NCI-H524 treated with DMSO at 0.1 percent for 48 hours (cell line): ENCODE measurements around the gene COPB1.
"Not testable (repeated sequence)": the region's sequence is repeated elsewhere in the genome, so short reads cannot be mapped to it uniquely, and the experiment has no call there.

Experiments used
- DNase-seq: peaks from one replicate; lab custom pipeline; 2025; lab: John Stamatoyannopoulos, UW

COPB1 gene, protein sequence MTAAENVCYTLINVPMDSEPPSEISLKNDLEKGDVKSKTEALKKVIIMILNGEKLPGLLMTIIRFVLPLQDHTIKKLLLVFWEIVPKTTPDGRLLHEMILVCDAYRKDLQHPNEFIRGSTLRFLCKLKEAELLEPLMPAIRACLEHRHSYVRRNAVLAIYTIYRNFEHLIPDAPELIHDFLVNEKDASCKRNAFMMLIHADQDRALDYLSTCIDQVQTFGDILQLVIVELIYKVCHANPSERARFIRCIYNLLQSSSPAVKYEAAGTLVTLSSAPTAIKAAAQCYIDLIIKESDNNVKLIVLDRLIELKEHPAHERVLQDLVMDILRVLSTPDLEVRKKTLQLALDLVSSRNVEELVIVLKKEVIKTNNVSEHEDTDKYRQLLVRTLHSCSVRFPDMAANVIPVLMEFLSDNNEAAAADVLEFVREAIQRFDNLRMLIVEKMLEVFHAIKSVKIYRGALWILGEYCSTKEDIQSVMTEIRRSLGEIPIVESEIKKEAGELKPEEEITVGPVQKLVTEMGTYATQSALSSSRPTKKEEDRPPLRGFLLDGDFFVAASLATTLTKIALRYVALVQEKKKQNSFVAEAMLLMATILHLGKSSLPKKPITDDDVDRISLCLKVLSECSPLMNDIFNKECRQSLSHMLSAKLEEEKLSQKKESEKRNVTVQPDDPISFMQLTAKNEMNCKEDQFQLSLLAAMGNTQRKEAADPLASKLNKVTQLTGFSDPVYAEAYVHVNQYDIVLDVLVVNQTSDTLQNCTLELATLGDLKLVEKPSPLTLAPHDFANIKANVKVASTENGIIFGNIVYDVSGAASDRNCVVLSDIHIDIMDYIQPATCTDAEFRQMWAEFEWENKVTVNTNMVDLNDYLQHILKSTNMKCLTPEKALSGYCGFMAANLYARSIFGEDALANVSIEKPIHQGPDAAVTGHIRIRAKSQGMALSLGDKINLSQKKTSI

DNA sequence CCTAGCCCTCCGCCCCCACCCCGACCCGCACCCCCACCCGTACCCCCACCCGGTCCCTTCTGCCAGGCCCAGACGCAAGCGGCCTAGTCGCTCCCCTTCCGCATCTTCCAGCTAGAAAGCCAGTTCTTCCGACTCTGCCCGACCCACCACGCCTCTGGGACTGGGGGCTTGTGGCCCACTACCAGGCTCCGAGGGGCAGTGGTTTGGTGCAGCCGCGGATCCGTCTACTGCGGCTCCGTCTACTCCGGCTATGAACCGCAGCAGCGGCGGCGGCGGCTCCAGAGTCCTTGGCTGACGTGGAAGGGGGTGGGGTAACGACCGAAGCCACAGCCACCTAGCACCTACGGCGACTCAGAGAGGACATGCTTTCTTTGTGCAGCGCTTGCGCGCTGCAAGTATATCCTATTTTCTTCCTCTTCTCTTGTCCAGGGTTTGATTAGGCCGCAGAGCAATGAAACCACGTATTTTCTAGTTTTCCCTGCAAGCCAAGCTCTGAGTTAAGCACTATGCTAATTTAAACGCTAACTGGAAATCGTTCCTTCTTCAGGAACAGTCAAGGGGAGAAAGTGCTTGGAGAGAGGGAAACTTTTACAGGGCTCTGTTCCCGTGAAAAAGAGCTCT lies at the start of gene COPB1:
TSS of gene COPB1 (minus strand) at position 252 of the 621 bp plus-strand sequence. CDS start 883 bp downstream, outside the sequence.
- peak; percentile 40 for DNase-seq

DNA sequence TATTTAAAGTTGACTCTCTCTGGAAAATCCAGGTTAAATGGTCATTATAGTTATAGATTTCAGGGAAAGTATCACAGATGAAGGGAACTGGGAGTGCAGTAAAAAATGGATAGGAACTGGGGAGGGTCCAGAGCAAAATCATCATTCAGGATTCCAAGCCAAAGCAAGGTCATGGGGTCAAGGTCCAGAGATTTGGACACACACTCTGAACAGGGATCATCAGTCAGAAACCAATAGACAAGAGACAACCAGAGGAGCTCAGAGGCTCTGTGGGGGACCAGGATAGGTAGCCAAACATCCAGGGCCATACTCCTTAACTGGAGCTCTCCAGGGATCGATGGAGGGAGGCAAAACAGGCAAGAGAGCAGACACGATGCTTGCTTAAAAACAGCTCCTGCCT lies 47.8 kb upstream of the COPB1 start:
- no peak for DNase-seq

DNA sequence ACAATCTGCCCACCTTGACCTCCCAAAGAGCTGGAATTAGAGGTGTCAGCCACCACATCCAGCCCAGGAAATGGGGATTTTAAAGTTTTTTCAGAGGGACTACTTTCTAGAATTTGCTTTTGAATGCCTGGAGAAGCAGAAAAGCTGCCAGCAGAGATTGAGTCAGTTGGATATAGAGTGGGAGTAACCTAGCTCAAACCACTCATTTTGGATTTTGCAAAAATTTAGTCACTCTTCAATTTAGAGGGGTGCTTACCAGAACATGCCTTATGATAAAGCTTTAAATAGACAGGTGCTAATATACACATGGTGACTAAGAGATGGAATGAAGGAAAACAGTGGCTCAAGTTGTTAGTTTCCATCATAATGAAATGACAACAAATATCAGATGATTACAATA lies 47.1 kb upstream of the COPB1 start:
- no peak for DNase-seq

DNA sequence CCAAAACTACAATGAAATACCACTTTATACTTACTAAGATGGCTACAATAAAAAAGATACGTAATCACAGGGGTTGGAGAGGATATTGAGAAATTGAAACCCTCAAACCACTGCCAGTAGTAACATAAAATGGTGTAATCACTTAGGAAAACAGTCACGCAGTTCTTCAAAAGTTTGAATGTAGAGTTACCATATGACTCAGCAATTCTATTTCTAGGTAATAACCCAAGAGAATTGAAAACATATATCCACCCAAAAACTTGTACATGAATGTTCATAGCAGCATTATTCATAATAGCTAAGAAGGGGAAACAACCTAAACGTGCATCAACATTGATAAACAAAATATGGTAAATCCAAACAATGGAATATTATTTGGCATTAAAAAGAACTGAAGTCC lies 45.0 kb upstream of the COPB1 start:
- DNase-seq = no peak

DNA sequence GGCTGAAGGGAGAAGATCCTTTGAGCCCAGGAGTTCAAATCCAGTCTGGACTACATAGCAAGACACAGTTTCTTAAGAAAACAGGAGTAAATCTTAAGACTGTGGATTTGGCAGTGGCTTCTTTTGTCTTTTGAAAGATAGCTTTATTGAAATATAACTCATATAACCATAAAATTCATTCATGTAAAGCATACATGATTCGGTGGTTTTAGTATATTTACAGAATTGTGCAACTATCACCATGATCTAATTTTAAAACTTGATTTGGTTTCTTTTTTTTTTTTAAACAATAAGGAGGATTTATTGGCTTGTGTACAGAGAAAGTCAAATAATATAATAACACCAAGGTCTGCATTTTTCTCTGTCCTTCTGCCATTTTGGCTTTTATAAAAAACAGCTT lies 43.6 kb upstream of the COPB1 start:
- DNase-seq = no peak

DNA sequence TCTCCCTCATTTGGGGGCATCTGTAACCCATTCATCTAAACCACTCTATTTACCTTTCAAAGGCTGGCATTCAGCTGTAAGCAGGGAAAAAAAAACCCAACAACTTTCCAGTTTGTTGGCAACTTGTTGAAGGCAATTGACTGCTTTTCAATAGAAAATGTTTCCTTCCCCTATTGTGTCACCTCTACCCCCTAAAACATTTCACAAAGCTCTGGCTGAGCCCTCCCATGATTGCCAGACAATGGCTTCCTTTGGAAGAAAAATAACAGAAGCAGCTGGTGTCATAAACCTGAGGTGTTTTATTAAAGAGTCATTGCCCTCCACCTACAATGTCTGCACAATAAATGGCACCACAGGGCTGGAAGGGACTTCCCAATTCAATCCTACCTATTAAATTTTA lies 42.7 kb upstream of the COPB1 start:
- no peak for DNase-seq

DNA sequence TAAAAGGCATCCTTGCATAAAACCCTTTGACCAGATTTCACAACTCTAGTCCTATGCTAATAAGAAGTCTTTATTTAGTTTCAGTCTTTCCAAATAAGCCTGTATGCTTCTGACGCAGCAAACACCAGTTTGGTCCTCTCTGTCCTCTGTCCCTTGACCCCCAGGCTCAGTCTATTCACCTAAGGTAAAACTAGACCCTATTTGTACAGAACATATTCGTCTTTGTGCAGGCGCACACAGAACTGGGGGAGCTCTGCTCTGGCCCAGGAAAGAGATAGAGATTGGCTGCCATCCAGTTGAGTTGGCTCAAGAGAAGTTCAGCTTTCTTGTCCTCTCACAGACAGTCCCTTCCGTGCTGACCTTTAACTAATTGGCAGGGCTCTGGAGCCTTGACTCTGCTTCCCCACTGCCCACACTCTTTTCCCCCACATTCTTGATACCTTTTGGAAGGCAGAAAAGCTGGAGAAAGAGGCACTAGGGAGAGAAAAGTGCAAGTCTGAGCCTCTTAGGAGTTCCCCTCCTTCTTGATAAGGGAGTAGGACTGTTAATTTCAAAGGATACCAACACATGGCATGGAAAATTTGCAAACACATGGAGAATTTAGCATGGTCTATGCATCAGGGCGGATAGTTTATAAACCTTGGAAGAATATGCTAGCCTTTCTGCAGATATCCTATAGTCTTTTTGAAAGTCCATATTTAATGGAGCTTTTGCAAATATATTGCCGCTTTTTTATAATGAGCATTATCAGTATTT lies 41.8 kb upstream of the COPB1 start:
- DNase-seq = no peak

DNA sequence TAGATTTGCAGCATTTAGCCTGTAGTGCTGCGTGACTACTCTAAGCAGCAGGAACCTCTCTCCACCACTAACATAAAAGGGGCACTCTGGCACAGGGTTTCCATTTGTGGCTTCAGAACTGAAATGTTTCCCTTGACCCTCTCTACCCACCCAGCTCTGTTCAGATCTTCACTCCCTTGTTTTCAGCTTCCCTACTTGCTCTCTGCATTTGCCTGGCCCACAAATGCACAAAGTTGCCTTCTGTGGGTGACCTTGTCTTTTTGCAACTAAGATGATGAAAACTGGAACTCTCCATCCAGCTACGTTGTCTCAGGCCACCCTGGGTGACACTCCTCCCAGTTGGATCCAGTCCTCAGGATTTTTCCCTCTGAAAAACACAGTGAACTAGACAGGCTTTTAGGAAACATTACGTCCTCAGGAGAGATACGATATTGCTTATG lies 40.4 kb upstream of the COPB1 start:
- no peak for DNase-seq

DNA sequence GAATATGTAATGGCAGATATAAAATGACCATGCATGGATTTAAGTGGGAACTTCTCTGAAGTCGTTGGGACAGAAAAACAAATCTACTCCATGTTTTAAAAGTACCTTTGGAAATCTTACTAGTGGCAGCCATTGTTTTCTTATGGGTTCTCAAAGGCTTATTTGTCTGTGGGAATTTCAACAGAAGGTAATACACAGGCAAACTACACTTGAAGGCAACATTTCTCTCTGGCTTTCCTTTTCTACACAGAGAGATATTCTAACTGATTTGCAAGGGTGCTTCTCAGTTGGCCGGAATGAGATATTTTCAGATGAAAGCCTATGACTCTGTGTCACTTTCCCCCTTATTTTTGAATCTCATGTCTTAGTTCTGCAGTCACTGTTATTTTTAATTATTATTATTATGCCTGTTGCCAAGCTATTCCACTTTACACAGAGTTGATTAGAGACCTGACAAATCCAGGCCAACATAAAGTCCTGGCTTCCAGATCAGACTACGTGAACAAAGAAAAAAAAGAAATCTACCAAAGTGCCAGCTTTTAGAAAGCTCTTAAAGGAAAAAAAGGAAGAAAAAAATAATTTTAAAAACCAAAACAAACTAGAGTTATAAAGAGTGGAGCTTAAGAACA lies 39.4 kb upstream of the COPB1 start:
- DNase-seq = no peak

DNA sequence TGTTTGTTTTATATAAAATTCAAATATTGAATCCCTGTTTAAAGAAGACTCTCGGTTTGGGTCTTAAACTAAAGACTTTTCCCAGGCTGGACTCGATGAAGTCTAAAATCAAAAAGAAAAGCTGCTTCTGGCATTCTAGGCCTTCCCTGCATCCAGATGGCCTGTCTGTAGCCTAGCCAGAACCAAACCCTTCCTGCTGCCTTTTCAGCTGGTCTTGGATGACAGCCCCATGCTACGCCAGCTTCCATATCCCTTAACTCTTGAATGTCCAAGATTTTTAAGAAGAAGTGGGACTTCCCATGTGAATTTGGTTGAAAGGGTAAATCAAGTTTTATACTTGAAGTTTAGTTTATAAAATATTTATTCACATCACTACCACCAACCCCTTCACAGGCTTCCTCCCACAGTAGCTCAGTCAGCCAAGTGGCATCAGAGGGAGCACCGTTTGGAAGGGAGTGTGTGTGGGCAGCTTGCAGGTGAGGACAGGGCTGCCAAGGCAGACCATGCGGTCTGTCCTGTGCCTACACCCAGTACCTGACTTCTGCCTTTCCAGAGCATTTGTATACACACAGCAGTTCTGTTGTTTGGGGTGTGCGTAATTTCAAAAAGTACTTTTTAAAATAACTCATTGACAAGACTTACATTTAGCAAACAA lies 38.8 kb upstream of the COPB1 start:
- no peak for DNase-seq

DNA sequence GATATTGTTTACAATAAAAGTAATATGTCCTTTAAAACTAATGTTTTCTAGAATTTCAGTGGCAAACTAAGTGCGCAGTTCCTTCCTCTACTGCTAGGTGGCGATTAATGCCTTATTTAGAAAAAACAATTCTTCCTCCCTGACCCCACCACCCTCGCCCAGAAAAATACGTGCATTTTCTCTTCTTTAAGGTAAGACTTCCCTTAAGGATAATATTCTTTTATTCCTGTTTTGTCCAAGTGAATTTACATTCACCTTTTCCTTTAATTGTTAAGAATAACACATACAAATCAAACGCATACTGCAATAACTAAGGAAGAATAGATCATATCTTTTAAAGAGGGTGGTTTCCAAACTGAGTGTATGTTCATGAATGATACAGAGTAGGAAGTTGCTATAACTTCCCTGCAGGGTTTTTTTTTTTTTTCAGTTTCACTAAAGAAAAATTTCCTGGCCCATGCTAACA lies 37.6 kb upstream of the COPB1 start:
- DNase-seq = no peak

DNA sequence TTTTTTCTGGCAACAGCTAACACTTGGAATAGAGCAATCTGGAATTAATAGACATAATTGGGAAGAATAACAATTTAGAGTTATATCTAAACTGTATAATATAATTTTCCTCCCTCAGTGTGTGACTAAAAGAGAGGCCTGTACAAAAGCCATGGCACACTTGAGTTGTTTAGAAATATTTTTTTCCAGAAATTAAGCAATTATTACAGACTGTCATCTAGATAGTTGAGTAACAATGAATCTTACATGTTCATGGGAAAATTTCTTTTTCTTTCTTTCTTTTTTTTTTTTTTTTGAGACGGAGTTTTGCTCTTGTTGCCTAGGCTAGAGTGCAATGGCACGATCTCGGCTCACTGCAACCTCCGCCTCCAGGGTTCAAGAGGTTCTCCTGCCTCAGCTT lies 35.6 kb upstream of the COPB1 start:
- not testable (repeated sequence) for DNase-seq

DNA sequence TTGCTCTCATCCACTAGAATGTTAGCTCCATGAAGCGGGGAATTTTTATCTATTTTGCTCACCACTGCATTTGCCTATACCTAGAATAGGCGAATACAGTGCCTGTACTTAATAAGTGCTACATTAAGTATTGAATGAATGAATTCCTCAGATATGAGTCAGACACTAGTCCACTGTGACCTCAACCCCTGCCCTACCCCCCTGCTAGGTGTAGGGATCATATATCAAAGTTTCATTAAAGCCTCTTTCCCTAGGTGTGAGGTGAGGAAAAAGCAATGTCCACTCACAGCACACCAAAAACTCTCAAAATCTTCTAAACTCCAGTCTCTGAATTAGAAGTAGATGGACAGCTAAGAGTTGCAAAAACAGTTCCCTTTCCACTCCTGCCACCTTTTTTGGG lies 30.3 kb upstream of the COPB1 start:
- no peak for DNase-seq

DNA sequence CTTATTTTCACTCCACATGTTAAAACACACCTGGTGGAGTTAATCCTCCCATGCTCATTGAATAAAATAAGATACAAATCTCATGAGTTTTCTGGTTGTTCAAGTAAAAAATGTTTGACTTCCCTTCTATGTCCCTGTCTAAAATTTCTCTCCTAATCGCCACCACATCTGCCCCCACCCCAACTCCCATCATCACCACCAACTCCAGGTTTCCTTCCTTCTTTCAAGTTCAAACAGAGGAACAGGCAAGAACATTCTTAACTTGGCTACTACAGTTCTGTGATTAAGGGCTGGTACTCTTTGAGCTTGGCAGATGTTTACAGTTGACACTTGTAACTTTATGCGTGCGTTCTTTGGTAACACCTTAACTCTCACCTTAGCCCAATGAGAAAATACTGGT lies 29.7 kb upstream of the COPB1 start:
- DNase-seq = no peak

DNA sequence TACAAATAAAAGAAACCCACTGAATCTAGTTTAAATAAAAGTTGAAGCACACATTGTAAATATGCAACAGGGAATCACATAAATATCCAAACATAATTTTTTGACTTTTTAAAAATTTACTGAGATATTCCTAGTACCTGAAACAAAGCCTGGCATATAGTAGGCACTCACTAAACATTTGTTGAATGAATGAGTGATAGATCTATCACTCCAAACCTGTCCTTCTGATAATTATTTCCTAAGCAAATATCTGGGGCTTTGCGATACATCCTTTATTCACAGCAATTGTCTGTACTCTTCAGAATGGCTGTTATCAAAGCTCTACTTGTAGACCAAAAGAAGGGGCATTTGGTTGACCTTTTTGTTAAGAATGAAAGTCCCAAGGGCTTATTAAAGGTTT lies 23.2 kb upstream of the COPB1 start:
- no peak for DNase-seq

DNA sequence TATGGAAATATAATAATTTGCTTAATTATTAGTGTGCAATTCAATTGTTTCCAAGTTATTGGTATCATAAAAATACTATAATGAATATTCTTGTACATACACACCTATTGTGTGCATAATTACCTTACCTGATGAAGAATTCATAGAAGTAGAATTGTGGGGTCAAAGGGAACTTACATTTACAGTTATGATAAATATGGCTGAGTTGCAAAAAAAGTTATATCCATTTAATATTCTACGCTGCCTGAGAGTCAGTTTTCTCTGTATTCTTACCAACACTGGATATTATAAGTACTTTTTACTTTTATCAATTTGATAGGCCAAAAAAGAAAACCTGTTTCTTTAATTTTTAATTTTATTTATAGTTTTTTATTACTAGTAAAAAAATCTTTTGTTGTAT lies 22.6 kb upstream of the COPB1 start:
- DNase-seq = no peak

DNA sequence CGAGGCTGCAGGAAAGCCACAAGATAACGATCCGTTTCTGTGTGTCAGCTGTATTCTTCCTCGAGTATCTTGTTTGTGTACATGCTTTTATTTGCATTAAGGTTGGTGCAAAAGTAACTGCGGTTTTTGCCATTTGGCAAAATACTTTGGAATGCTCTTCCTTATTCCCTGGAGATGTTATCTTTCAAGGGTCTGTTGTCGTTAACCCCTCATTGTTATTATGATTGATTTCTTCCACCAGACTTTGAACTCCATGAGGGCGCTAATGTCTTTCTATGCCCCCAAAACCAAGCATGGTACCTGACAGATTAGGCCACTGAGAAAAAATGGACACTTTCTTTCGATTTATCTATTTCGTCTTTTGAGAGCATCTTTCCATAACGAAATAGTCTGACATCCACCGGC lies 21.1 kb upstream of the COPB1 start:
- DNase-seq = peak; percentile 39

DNA sequence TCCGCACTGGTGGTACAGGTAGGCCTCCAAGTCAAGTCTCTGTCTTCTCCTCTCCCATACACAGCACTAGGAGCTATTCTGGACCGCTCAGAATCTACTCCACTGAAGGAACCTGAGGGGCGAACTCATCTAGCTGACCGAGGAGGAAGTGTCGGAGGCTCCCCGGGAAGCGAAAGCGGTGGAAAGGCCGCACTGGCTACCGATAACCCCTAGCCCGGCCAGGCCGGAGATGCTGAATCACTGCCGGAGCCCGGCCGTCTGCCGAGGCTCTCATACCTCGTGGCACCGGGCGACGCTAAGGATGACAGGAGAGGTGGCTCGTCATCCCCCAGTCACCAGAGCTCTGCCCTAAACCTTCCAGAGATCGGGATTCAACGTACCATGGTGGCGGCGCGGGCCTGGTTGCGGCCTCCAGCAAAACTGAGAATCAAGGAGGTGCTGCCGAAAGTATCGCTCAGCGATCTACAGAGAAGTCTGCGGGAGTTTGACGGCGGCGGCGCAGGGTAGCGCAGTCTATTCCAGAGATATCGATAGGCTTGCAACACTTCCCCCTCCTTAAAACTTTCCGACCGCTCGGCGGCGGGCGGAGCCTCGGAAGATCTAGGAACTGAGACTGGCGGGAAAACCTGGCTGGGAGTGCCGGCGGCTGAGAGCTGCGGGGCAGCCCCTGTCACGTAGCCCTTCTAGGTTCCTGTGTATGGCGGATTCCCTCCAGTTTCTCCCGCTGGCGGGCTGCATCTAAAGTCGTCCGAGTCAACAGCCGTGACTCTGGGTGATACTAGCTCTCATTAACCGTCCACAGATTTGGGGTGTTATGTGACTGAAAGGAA lies 20.5 kb upstream of the COPB1 start, which contains the start of gene PSMA1:
TSS of gene PSMA1 (minus strand) at position 470 of the 830 bp plus-strand sequence. CDS start at position 383, 87 bp downstream.
- DNase-seq = peak; percentile 93

DNA sequence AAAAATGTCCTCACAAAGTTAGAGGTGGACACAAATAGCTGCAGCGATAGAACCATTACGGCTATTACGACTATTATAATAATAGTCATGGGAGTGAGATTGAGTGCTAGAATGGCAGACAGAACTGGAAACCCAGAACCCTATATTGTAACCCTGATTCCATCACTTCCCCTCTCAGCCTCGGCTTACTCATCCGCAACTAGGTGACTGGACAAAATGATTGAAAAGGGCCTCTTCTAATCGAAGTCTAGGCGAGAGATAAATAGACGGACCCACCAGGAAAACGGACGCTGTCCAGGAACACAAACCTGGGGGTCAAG lies 19.9 kb upstream of the COPB1 start:
- DNase-seq = no peak

DNA sequence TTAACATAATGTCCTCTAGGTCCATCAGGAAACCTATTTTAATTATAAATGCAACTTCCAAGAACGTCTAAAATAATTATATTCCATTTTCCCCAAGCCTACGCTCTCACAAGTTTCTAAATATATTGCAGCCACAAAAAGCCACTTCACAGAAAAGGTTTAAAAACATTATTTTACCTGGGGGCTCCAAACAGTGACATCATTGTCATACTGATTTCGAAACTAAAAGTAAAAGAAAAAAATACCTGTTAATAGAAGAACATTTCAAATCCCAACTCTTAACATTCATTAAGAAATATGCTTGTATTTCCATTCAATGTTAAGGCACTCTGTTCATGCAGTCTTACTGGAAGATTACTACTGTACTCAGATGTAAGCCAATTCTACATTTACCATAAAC lies 19.2 kb upstream of the COPB1 start:
- DNase-seq = no peak
